Keratinocyte (primary cell): Measurements from ENCODE around the gene TRIM38. TPM values are rescaled to one million over a fixed set of nuclear protein-coding genes. Genes with fewer than 3 reads are reported as not detected.

ENCODE experiments used
- DNase-seq: peaks from one replicate; pipeline ENCODE4 v3.0.0-alpha.2; 2011; ENCODE audit warnings: low read depth, missing footprints, low spot score
- FAIRE-seq: peaks from 2 replicates; lab custom pipeline; 2011; peaks lifted over from hg19 to GRCh38; lab: Jason Lieb, UNC
- H2AFZ ChIP-seq: 2 replicates; pipeline ENCODE4 v1.6.0; 2012; ENCODE audit warnings: low read length, control low read depth, inconsistent platforms; ENCODE audit not compliant: control insufficient read depth
- H3K27ac ChIP-seq: 2 replicates; pipeline ENCODE4 v1.5.1; 2011; ENCODE audit warnings: low read length; ENCODE audit not compliant: control insufficient read depth, insufficient read depth
- H3K27me3 ChIP-seq: 3 replicates; pipeline ENCODE4 v1.6.0; 2011; ENCODE audit warnings: low read length; ENCODE audit not compliant: control insufficient read depth, insufficient read depth; ENCODE audit errors: extremely low read depth
- H3K36me3 ChIP-seq, 2 experiments: 2 replicates in 1 of 2; 3 replicates in 1 of 2; pipeline ENCODE4 v1.5.1; 2011; ENCODE audit warnings: low read length in 2 of 2, mild to moderate bottlenecking in 1 of 2; ENCODE audit not compliant: control insufficient read depth in 2 of 2, insufficient read depth in 2 of 2; ENCODE audit errors: extremely low read depth in 1 of 2
- H3K4me1 ChIP-seq: 3 replicates; pipeline ENCODE4 v1.5.1; 2011; ENCODE audit warnings: low read length; ENCODE audit not compliant: control insufficient read depth, insufficient read depth; ENCODE audit errors: extremely low read depth
- H3K4me2 ChIP-seq: 3 replicates; pipeline ENCODE4 v1.6.0; 2011; ENCODE audit warnings: low read depth, low read length; ENCODE audit not compliant: control insufficient read depth, insufficient read depth; ENCODE audit errors: extremely low read depth
- H3K4me3 ChIP-seq, 3 experiments: fragments of 200-600 bp in 1 of 3; sonication (generic) in 1 of 3; 2 replicates in 2 of 3; 3 replicates in 1 of 3; pipeline ENCODE4 v1.5.1; 2011 to 2016; ENCODE audit warnings: low read length in 3 of 3, mild to moderate bottlenecking in 3 of 3, control low read depth in 2 of 3, inconsistent platforms in 1 of 3, low read depth in 1 of 3, mixed read lengths in 1 of 3, mixed run types in 1 of 3, moderate library complexity in 1 of 3; ENCODE audit not compliant: control insufficient read depth in 2 of 3, insufficient read depth in 2 of 3; ENCODE audit errors: extremely low read depth in 1 of 3
- H3K79me2 ChIP-seq: 2 replicates; pipeline ENCODE4 v1.6.0; 2012; ENCODE audit warnings: low read length; ENCODE audit not compliant: control insufficient read depth, insufficient read depth
- H3K9ac ChIP-seq: 3 replicates; pipeline ENCODE4 v1.6.0; 2011; ENCODE audit warnings: low read length; ENCODE audit not compliant: control insufficient read depth, insufficient read depth; ENCODE audit errors: extremely low read depth
- H3K9me1 ChIP-seq: 3 replicates; pipeline ENCODE4 v1.6.0; 2011; ENCODE audit warnings: low read length; ENCODE audit not compliant: control insufficient read depth, insufficient read depth; ENCODE audit errors: extremely low read depth
- H3K9me3 ChIP-seq: 2 replicates; pipeline ENCODE4 v1.5.1; 2012; ENCODE audit warnings: low read depth, low read length; ENCODE audit not compliant: control insufficient read depth
- H4K20me1 ChIP-seq: 3 replicates; pipeline ENCODE4 v1.6.0; 2011; ENCODE audit warnings: low read length; ENCODE audit not compliant: control insufficient read depth, insufficient read depth; ENCODE audit errors: extremely low read depth
- CTCF ChIP-seq, 3 experiments: IDR thresholded peaks in 1 of 3; conservative IDR thresholded peaks in 1 of 3; optimal IDR thresholded peaks in 1 of 3; 2 replicates in 2 of 3; 3 replicates in 1 of 3; pipeline versions ENCODE3 to v1.5.1; 2011; ENCODE audit warnings: low read length in 3 of 3, mild to moderate bottlenecking in 3 of 3, moderate library complexity in 2 of 3, control low read depth in 1 of 3, inconsistent platforms in 1 of 3; ENCODE audit not compliant: insufficient read depth in 2 of 3; ENCODE audit errors: extremely low read depth in 1 of 3
- EZH2 ChIP-seq: IDR thresholded peaks from one replicate; pipeline ENCODE4 v1.6.1; 2012; ENCODE audit warnings: inconsistent platforms, mild to moderate bottlenecking, low read length, moderate library complexity
- dilution Hi-C: fragments of 300-500 bp; cut with MboI; formaldehyde crosslinking; loops from one replicate; pipeline ENCODE4 v1.7.0; 2020; ENCODE audit warnings: low sequenced_read_pairs; ENCODE audit not compliant: extremely low pct_ligation_motif_present
- polyA plus RNA-seq, 5 experiments: library from polyadenylated mRNA; depleted of rRNA in 3 of 5; stranded (reverse) in 3 of 5; stranded (forward) in 1 of 5; unstranded in 1 of 5; fragments of >200 nt; gene quantifications; 1 replicate in 1 of 5; 2 replicates in 3 of 5; 3 replicates in 1 of 5; pipeline versions ENCODE4 v1.2.1 to v1.2.3, GENCODE V29; 2011 to 2012; ENCODE audit warnings: missing spikeins in 2 of 5, low read depth in 1 of 5, low replicate concordance in 1 of 5

TRIM38 gene
- polyA plus RNA-seq, 1 donor (not counting 4 experiments of a cell fraction or from before 2014, with no cell fraction given) = 7.8 TPM

GRCh38 chr6:25995507-25995906 is 32.9 kb downstream of the TRIM38 start:
- FAIRE-seq = no peak
- Histone ChIP-seq H3K4me3 (no peak overlapping the region), H3K4me2 (no peak overlapping the region), H3K27ac (no peak overlapping the region), H3K36me3 (peaks cover 0 to 3% of the 10 kb centered on the region in 2 experiments), H4K20me1 (no peaks in the 10 kb centered on the region), H3K4me1 (peaks cover 20% of the 10 kb centered on the region), H2AFZ (no peak overlapping the region), H3K9ac (no peak overlapping the region), H3K9me3 (no peaks in the 10 kb centered on the region), H3K9me1 (no peaks in the 10 kb centered on the region), H3K79me2 (peaks cover 2% of the 10 kb centered on the region), H3K27me3 (no peaks in the 10 kb centered on the region)
- TF ChIP-seq EZH2 (no peak), CTCF (optimal IDR thresholded peaks at IDR 0.05 in 1 of 3, IDR thresholded peaks at IDR 0.05 in 1 of 3, conservative IDR thresholded peaks at IDR 0.05 in 1 of 3; ENCODE audit: extremely low read depth in 1 of 3, insufficient read depth in 2 of 3, low read length in 3 of 3) (no peak)
- dilution Hi-C loops = no loop called here
- no peak for DNase-seq

GRCh38 chr6:25997921-25998320 is 35.3 kb downstream of the TRIM38 start:
- Histone ChIP-seq H3K36me3 (peaks cover 0 to 3% of the 10 kb centered on the region in 2 experiments), H3K4me1 (peaks cover 17% of the 10 kb centered on the region), H3K27ac (no peak overlapping the region), H3K9me1 (no peaks in the 10 kb centered on the region), H3K9ac (no peak overlapping the region), H3K9me3 (no peaks in the 10 kb centered on the region), H2AFZ (no peak overlapping the region), H3K4me2 (no peak overlapping the region), H4K20me1 (no peaks in the 10 kb centered on the region), H3K79me2 (peaks cover 2% of the 10 kb centered on the region), H3K27me3 (no peaks in the 10 kb centered on the region), H3K4me3 (no peak overlapping the region)
- TF ChIP-seq CTCF (optimal IDR thresholded peaks at IDR 0.05 in 1 of 3, IDR thresholded peaks at IDR 0.05 in 1 of 3, conservative IDR thresholded peaks at IDR 0.05 in 1 of 3; ENCODE audit: extremely low read depth in 1 of 3, insufficient read depth in 2 of 3, low read length in 3 of 3) (no peak), EZH2 (no peak)
- dilution Hi-C loops = no loop called here
- DNase-seq (no peak), FAIRE-seq (no peak)
